Smooth muscle cell (in vitro differentiated cells): ENCODE results near the gene LARP1. TPM values are rescaled to one million over a fixed set of nuclear protein-coding genes. Genes with fewer than 3 reads are reported as not detected.
A peak's percentile ranks its signal among the peaks of the same experiment; 100 is the strongest.

Source experiments
- DNase-seq: peaks from one replicate; lab custom pipeline; 2025; ENCODE audit not compliant: unreplicated experiment; lab: John Stamatoyannopoulos, UW
- H2AFZ ChIP-seq: fragments of 200-600 bp; sonication (generic); 2 replicates; pipeline ENCODE4 v1.6.0; 2016; ENCODE audit warnings: antibody characterized with exemption, low read depth, mild to moderate bottlenecking
- H3F3A ChIP-seq: fragments of 200-600 bp; sonication (generic); 2 replicates; pipeline ENCODE4 v1.6.0; 2017; ENCODE audit warnings: antibody characterized with exemption, low read depth
- H3K27ac ChIP-seq: fragments of 200-600 bp; sonication (generic); 2 replicates; pipeline ENCODE4 v1.5.1; 2016; ENCODE audit warnings: low read depth, mild to moderate bottlenecking
- H3K27me3 ChIP-seq: fragments of 200-600 bp; sonication (generic); 2 replicates; pipeline ENCODE4 v1.6.1; 2016; ENCODE audit warnings: low read depth, mild to moderate bottlenecking
- H3K36me3 ChIP-seq: fragments of 200-600 bp; sonication (generic); 2 replicates; pipeline ENCODE4 v1.5.1; 2016; ENCODE audit warnings: low read depth
- H3K4me1 ChIP-seq: fragments of 200-600 bp; sonication (generic); 2 replicates; pipeline ENCODE4 v1.5.1; 2016; ENCODE audit warnings: low read depth
- H3K4me2 ChIP-seq: fragments of 200-600 bp; sonication (generic); 2 replicates; pipeline ENCODE4 v1.6.0; 2016; ENCODE audit warnings: mild to moderate bottlenecking
- H3K4me3 ChIP-seq: fragments of 200-600 bp; sonication (generic); 2 replicates; pipeline ENCODE4 v1.5.1; 2016; ENCODE audit warnings: mild to moderate bottlenecking
- H3K79me2 ChIP-seq: fragments of 200-600 bp; sonication (generic); 2 replicates; pipeline ENCODE4 v1.6.0; 2016; ENCODE audit warnings: low read depth, mild to moderate bottlenecking
- H3K9ac ChIP-seq: fragments of 200-600 bp; sonication (generic); 2 replicates; pipeline ENCODE4 v1.6.0; 2016; ENCODE audit warnings: low read depth
- H3K9me3 ChIP-seq: fragments of 200-600 bp; sonication (generic); replicated peaks from 2 replicates; pipeline ENCODE4 v1.5.1; 2016; ENCODE audit warnings: low read depth
- H4K20me1 ChIP-seq: fragments of 200-600 bp; sonication (generic); 2 replicates; pipeline ENCODE4 v1.6.0; 2016; ENCODE audit warnings: low read depth
- WGBS: methylation state at CpG from one replicate; pipeline ENCODE4 v1.1.7; 2016; ENCODE audit warnings: low lambda C conversion rate; 5-methylcytosine and 5-hydroxymethylcytosine counted together
- polyA plus RNA-seq: library from polyadenylated mRNA; unstranded; fragments of >200 nt; fragmentation: Nextera tagmentation; extraction: Ambion mirVana; gene quantifications from 2 replicates; pipeline ENCODE4 v1.2.1, GENCODE V29; 2016
- total RNA-seq: library from RNA; depleted of rRNA; stranded (reverse); fragments of >200 nt; gene quantifications from 2 replicates; pipeline ENCODE4 v1.2.3, GENCODE V29; 2014
- TF ChIP-seq, protein P1 (sequence below): fragments of 200-600 bp; sonication (generic); IDR thresholded peaks from 2 replicates; pipeline ENCODE4 v1.5.1; 2017; ENCODE audit warnings: borderline replicate concordance, mild to moderate bottlenecking, antibody characterized with exemption; ENCODE audit not compliant: insufficient read depth, poor library complexity, severe bottlenecking

The LARP1 gene
- total and polyA plus RNA-seq, 2 experiments from 2014 or later: 31.3 to 44.9 TPM

DNA sequence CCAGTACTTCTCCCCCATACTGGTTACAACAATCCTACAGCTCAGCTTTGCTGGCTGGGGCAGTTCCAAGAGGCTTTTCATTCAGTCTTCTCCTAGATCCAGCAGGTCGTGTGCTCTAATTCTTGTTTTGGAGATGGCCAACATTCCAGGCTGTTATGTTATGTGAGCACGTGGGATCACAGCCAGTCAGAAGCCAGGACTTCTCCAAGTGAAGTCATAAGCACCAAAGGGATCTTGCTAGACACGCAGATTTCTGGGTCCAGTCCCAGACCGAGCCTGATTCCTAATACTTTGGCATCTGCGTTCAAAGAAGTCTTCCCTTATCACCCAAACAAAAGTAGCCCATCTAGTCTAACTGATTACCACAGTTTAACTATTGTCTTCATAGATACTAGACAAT lies 1.4 kb upstream of the LARP1 start:
- peaks cover 23% of the 10 kb centered on the region for H3K4me1 ChIP-seq
- 5% methylated on average over 5 of the region's 5 CpGs for WGBS
- H4K20me1 ChIP-seq: peaks cover 18% of the 10 kb centered on the region
- H3K27ac ChIP-seq: peak overlapping the region; percentile 88
- H3F3A ChIP-seq: peaks cover 11% of the 10 kb centered on the region
- H2AFZ ChIP-seq: peak overlapping the region; percentile 84
- H3K9ac ChIP-seq: peak overlapping the region; percentile 62
- no peaks in the 10 kb centered on the region for H3K9me3 ChIP-seq
- H3K4me2 ChIP-seq: peak overlapping the region; percentile 83
- H3K27me3 ChIP-seq: no peaks in the 10 kb centered on the region
- TF ChIP-seq, protein P1, sequence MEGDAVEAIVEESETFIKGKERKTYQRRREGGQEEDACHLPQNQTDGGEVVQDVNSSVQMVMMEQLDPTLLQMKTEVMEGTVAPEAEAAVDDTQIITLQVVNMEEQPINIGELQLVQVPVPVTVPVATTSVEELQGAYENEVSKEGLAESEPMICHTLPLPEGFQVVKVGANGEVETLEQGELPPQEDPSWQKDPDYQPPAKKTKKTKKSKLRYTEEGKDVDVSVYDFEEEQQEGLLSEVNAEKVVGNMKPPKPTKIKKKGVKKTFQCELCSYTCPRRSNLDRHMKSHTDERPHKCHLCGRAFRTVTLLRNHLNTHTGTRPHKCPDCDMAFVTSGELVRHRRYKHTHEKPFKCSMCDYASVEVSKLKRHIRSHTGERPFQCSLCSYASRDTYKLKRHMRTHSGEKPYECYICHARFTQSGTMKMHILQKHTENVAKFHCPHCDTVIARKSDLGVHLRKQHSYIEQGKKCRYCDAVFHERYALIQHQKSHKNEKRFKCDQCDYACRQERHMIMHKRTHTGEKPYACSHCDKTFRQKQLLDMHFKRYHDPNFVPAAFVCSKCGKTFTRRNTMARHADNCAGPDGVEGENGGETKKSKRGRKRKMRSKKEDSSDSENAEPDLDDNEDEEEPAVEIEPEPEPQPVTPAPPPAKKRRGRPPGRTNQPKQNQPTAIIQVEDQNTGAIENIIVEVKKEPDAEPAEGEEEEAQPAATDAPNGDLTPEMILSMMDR: no peak
- H3K79me2 ChIP-seq: peaks cover 33% of the 10 kb centered on the region
- H3K4me3 ChIP-seq: peak overlapping the region; percentile 40
- no peaks in the 10 kb centered on the region for H3K36me3 ChIP-seq
- DNase-seq: no peak

DNA sequence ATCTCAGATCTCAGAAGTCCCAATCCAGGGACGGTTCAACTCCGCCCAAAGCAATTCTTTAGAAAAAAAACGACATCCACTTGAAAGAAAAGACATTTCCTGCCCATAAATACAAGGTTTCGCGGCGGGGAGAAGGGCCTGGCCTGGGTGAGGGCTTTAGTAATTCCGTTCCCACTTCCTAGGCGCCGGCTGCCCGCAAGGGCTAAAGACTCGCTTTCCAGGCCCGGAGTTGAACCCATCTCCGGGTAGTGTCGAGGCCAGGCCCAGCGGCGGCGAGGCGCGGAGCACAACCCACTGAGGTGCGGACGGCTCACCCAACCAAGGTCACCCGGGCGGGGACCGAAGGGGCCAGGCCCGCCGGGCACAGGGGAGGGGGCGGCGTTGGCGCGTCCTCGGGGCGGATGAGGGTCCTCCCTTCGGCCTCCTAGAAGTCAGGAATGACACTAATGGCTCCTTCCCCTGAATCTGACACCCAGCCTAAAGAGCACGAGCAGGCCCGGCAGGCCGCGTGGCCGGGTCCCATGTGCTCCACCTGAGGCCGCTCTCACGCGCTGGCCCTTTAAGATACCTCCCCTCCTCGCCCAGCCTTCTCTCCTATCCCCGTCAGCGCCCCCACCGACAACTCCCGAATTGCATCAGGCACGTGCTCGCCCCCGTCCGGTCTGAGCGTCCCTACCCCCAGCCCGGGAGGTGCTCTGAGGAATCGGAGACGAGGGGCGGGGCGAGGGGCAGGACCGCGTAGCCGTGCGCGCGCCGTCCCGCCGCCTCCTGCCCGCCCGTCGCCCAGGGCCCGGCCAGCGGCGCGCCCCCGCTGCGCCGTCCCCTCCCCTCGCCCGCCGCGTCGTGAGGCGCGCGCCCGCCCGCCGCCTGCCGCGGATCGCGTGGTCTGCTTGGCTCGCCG lies 467 bp upstream of the LARP1 start:
- H2AFZ ChIP-seq: peak overlapping the region; percentile 84
- H3K4me2 ChIP-seq: peak overlapping the region; percentile 96
- TF ChIP-seq, protein P1: peak; percentile 19
- peaks cover 27% of the 10 kb centered on the region for H4K20me1 ChIP-seq
- peaks cover 28% of the 10 kb centered on the region for H3K4me1 ChIP-seq
- H3K27ac ChIP-seq: peak overlapping the region; percentile 88
- peak overlapping the region; percentile 94 for H3K4me3 ChIP-seq
- 2% methylated on average over 54 of the region's 92 CpGs for WGBS
- no peaks in the 10 kb centered on the region for H3K27me3 ChIP-seq
- H3F3A ChIP-seq: peaks cover 11% of the 10 kb centered on the region
- H3K9ac ChIP-seq: peak overlapping the region; percentile 84
- peak; percentile 90 for DNase-seq
- no peaks in the 10 kb centered on the region for H3K9me3 ChIP-seq
- H3K79me2 ChIP-seq: peaks cover 42% of the 10 kb centered on the region
- H3K36me3 ChIP-seq: no peaks in the 10 kb centered on the region

DNA sequence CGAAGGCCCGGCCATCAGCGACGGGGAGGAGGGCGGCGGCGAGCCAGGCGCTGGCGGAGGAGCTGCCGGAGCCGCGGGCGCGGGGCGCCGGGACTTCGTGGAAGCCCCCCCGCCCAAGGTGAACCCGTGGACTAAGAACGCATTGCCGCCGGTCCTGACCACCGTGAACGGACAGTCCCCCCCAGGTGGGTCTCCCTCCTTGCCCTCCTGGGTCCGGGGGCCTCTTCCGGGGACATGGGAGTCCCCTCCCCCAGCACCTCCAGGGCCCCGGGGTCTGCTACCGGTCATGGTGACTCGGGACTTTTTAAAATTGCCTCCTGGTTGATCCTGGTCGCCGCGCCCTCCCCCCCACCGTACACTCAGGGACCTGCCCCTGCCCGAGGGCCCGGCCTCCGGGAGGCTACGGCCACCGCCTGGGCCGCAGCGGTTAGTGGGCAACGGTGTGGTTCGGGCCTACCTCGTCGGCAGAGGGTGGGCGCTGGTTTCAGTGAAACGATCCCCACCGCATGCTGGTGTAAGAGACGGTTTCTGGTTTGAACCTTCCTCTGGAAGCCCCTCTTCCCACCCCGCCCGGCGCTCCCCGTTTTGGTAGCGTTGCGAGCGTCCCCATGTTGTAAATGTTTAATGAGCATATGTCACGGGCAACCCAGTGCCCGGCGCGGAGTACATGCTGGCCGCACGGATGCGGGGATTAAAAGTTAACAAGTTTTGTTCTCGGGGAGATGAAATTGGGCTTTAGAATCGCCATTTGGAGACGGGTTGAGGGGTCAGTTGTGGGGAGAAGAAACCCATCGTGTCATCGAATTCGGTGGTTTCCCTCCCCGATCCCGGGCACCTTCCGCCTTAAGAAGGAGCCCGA lies 1.1 kb downstream of the LARP1 start:
- H3K79me2 ChIP-seq: peaks cover 57% of the 10 kb centered on the region
- peak; percentile 29 for DNase-seq
- H3K36me3 ChIP-seq: no peaks in the 10 kb centered on the region
- peaks cover 42% of the 10 kb centered on the region for H4K20me1 ChIP-seq
- peaks cover 28% of the 10 kb centered on the region for H3K4me1 ChIP-seq
- H3K9ac ChIP-seq: peak overlapping the region; percentile 84
- H3K27me3 ChIP-seq: no peaks in the 10 kb centered on the region
- TF ChIP-seq, protein P1: no peak
- WGBS: 1% methylated on average over 42 of the region's 72 CpGs
- H3F3A ChIP-seq: peaks cover 11% of the 10 kb centered on the region
- H2AFZ ChIP-seq: peak overlapping the region; percentile 86
- peak overlapping the region; percentile 94 for H3K4me3 ChIP-seq
- peak overlapping the region; percentile 77 for H3K27ac ChIP-seq
- H3K9me3 ChIP-seq: no peaks in the 10 kb centered on the region
- peak overlapping the region; percentile 96 for H3K4me2 ChIP-seq
